K562 (cell line): ENCODE results near the gene ICAM2. TPM values are rescaled to one million over a fixed set of nuclear protein-coding genes. Genes with fewer than 3 reads are reported as not detected.

Experiments used
- polyA plus RNA-seq, 8 experiments: library from polyadenylated mRNA; depleted of rRNA in 4 of 8; stranded (reverse) in 5 of 8; unstranded in 3 of 8; fragments of >200 nt; fragmentation: Nextera tagmentation in 2 of 8; fragmentation: Illumina TruSeq in 1 of 8; extraction: Ambion mirVana in 2 of 8; extraction: Trizol in 1 of 8; gene quantifications; 2 replicates each; pipeline versions ENCODE4 v1.2.1 to v1.2.3, GENCODE V29; 2011 to 2014; ENCODE audit warnings: inconsistent platforms in 1 of 8, missing spikeins in 1 of 8
- total RNA-seq, 7 experiments: library from RNA; depleted of rRNA in 6 of 7; stranded (reverse); fragments of >200 nt in 6 of 7; fragmentation: Illumina TruSeq in 2 of 7; extraction: Trizol in 2 of 7; gene quantifications; 2 replicates each; pipeline versions ENCODE4 v1.2.1 to v1.2.3, GENCODE V29; 2011 to 2021; ENCODE audit warnings: low replicate concordance in 1 of 7

Gene ICAM2
- total and polyA plus RNA-seq, 9 of the 15 experiments (the other 6 are each of a cell fraction or from before 2014, with no cell fraction given), result 37.9 to 89.4 (median 60.6) TPM

Other genes starting within 250 kb of the ICAM2 start
Only the 7 nearest of the 15 such genes appear.
- gene CSH1, start 124.1 kb downstream of the ICAM2 start, total RNA-seq (2014; rRNA removed), result not detected in 2 replicates
- gene CSH1, start 124.1 kb downstream of the ICAM2 start, total RNA-seq (2014; rRNA removed; fragmentation: Illumina TruSeq; extraction: Trizol), result not detected in 2 replicates
- gene CSH1, start 124.1 kb downstream of the ICAM2 start, total RNA-seq (2015; rRNA removed; fragmentation: Illumina TruSeq; extraction: Trizol), result not detected in 2 replicates
- not detected in 2 replicates for gene CSH1, start 124.1 kb downstream of the ICAM2 start, total RNA-seq (2021)
- not detected in 2 replicates for gene CSH1, start 124.1 kb downstream of the ICAM2 start, polyA plus RNA-seq (2011; rRNA removed)
- gene CSH1, start 124.1 kb downstream of the ICAM2 start, polyA plus RNA-seq (2014; fragmentation: Illumina TruSeq; extraction: Trizol), result not detected in 2 replicates
- gene CSH1, start 124.1 kb downstream of the ICAM2 start, polyA plus RNA-seq (2014; fragmentation: Nextera tagmentation; extraction: Ambion mirVana), result not detected
- gene CSH1, start 124.1 kb downstream of the ICAM2 start, polyA plus RNA-seq (2014; rRNA removed), result not detected in 2 replicates
- not detected in 2 replicates for gene CSHL1, start 109.4 kb downstream of the ICAM2 start, total RNA-seq (2014; rRNA removed)
- gene CSHL1, start 109.4 kb downstream of the ICAM2 start, total RNA-seq (2014; rRNA removed; fragmentation: Illumina TruSeq; extraction: Trizol), result not detected in 2 replicates
- gene CSHL1, start 109.4 kb downstream of the ICAM2 start, total RNA-seq (2015; rRNA removed; fragmentation: Illumina TruSeq; extraction: Trizol), result not detected in 2 replicates
- not detected in 2 replicates for gene CSHL1, start 109.4 kb downstream of the ICAM2 start, total RNA-seq (2021)
- gene CSHL1, start 109.4 kb downstream of the ICAM2 start, polyA plus RNA-seq (2011; rRNA removed), result not detected in 2 replicates
- not detected in 2 replicates for gene CSHL1, start 109.4 kb downstream of the ICAM2 start, polyA plus RNA-seq (2014; fragmentation: Illumina TruSeq; extraction: Trizol)
- gene CSHL1, start 109.4 kb downstream of the ICAM2 start, polyA plus RNA-seq (2014; fragmentation: Nextera tagmentation; extraction: Ambion mirVana), result not detected
- not detected in 2 replicates for gene CSHL1, start 109.4 kb downstream of the ICAM2 start, polyA plus RNA-seq (2014; rRNA removed)
- gene GH1, start 101.8 kb downstream of the ICAM2 start, total RNA-seq (2014; rRNA removed), result not detected in 2 replicates
- not detected in 2 replicates for gene GH1, start 101.8 kb downstream of the ICAM2 start, total RNA-seq (2014; rRNA removed; fragmentation: Illumina TruSeq; extraction: Trizol)
- not detected in 2 replicates for gene GH1, start 101.8 kb downstream of the ICAM2 start, total RNA-seq (2015; rRNA removed; fragmentation: Illumina TruSeq; extraction: Trizol)
- gene GH1, start 101.8 kb downstream of the ICAM2 start, total RNA-seq (2021), result not detected in 2 replicates
- not detected in 2 replicates for gene GH1, start 101.8 kb downstream of the ICAM2 start, polyA plus RNA-seq (2011; rRNA removed)
- gene GH1, start 101.8 kb downstream of the ICAM2 start, polyA plus RNA-seq (2014; fragmentation: Illumina TruSeq; extraction: Trizol), result not detected in 2 replicates
- gene GH1, start 101.8 kb downstream of the ICAM2 start, polyA plus RNA-seq (2014; fragmentation: Nextera tagmentation; extraction: Ambion mirVana), result not detected
- not detected in 2 replicates for gene GH1, start 101.8 kb downstream of the ICAM2 start, polyA plus RNA-seq (2014; rRNA removed)
- gene CD79B, start 88.3 kb downstream of the ICAM2 start, total RNA-seq (2014; rRNA removed), result not detected in 2 replicates
- gene CD79B, start 88.3 kb downstream of the ICAM2 start, total RNA-seq (2014; rRNA removed; fragmentation: Illumina TruSeq; extraction: Trizol), result 0.44 TPM in 1 of 2 replicates, not detected in the other
- not detected in 2 replicates for gene CD79B, start 88.3 kb downstream of the ICAM2 start, total RNA-seq (2015; rRNA removed; fragmentation: Illumina TruSeq; extraction: Trizol)
- gene CD79B, start 88.3 kb downstream of the ICAM2 start, total RNA-seq (2021), result 0.38 and 0.62 TPM in 2 replicates
- gene CD79B, start 88.3 kb downstream of the ICAM2 start, polyA plus RNA-seq (2011; rRNA removed), result 0.34 and 0.50 TPM in 2 replicates
- 0.12 and 0.39 TPM in 2 replicates for gene CD79B, start 88.3 kb downstream of the ICAM2 start, polyA plus RNA-seq (2014; fragmentation: Illumina TruSeq; extraction: Trizol)
- under 1 TPM; 0.15 to 0.18 TPM for gene CD79B, start 88.3 kb downstream of the ICAM2 start, polyA plus RNA-seq (2014; fragmentation: Nextera tagmentation; extraction: Ambion mirVana)
- gene CD79B, start 88.3 kb downstream of the ICAM2 start, polyA plus RNA-seq (2014; rRNA removed), result 0.57 TPM in 1 of 2 replicates, not detected in the other
- 1.6 and 1.8 TPM in 2 replicates for gene SCN4A, start 47.7 kb downstream of the ICAM2 start, total RNA-seq (2014; rRNA removed)
- 0.73 and 1.4 TPM in 2 replicates for gene SCN4A, start 47.7 kb downstream of the ICAM2 start, total RNA-seq (2014; rRNA removed; fragmentation: Illumina TruSeq; extraction: Trizol)
- 0.08 and 0.29 TPM in 2 replicates for gene SCN4A, start 47.7 kb downstream of the ICAM2 start, total RNA-seq (2015; rRNA removed; fragmentation: Illumina TruSeq; extraction: Trizol)
- 1.1 and 1.4 TPM in 2 replicates for gene SCN4A, start 47.7 kb downstream of the ICAM2 start, total RNA-seq (2021)
- 0.50 and 0.60 TPM in 2 replicates for gene SCN4A, start 47.7 kb downstream of the ICAM2 start, polyA plus RNA-seq (2011; rRNA removed)
- 1.9 and 4.6 TPM in 2 replicates for gene SCN4A, start 47.7 kb downstream of the ICAM2 start, polyA plus RNA-seq (2014; fragmentation: Illumina TruSeq; extraction: Trizol)
- 1 to 10 TPM; 1.7 to 2.6 TPM for gene SCN4A, start 47.7 kb downstream of the ICAM2 start, polyA plus RNA-seq (2014; fragmentation: Nextera tagmentation; extraction: Ambion mirVana)
- gene SCN4A, start 47.7 kb downstream of the ICAM2 start, polyA plus RNA-seq (2014; rRNA removed), result 0.54 and 2.1 TPM in 2 replicates
- gene PRR29, start 22.3 kb downstream of the ICAM2 start, total RNA-seq (2014; rRNA removed), result not detected in 2 replicates
- gene PRR29, start 22.3 kb downstream of the ICAM2 start, total RNA-seq (2014; rRNA removed; fragmentation: Illumina TruSeq; extraction: Trizol), result not detected in 2 replicates
- not detected in 2 replicates for gene PRR29, start 22.3 kb downstream of the ICAM2 start, total RNA-seq (2015; rRNA removed; fragmentation: Illumina TruSeq; extraction: Trizol)
- gene PRR29, start 22.3 kb downstream of the ICAM2 start, total RNA-seq (2021), result 0.04 TPM in 1 of 2 replicates, not detected in the other
- gene PRR29, start 22.3 kb downstream of the ICAM2 start, polyA plus RNA-seq (2011; rRNA removed), result not detected in 2 replicates
- gene PRR29, start 22.3 kb downstream of the ICAM2 start, polyA plus RNA-seq (2014; fragmentation: Illumina TruSeq; extraction: Trizol), result 0.10 and 0.18 TPM in 2 replicates
- gene PRR29, start 22.3 kb downstream of the ICAM2 start, polyA plus RNA-seq (2014; fragmentation: Nextera tagmentation; extraction: Ambion mirVana), result under 1 TPM; 0.08 to 0.20 TPM
- gene PRR29, start 22.3 kb downstream of the ICAM2 start, polyA plus RNA-seq (2014; rRNA removed), result 0.11 and 0.58 TPM in 2 replicates
- gene ERN1, start 109.5 kb upstream of the ICAM2 start, total RNA-seq (2014; rRNA removed), result 7.9 and 10.2 TPM in 2 replicates
- 7.3 and 12.3 TPM in 2 replicates for gene ERN1, start 109.5 kb upstream of the ICAM2 start, total RNA-seq (2014; rRNA removed; fragmentation: Illumina TruSeq; extraction: Trizol)
- gene ERN1, start 109.5 kb upstream of the ICAM2 start, total RNA-seq (2015; rRNA removed; fragmentation: Illumina TruSeq; extraction: Trizol), result 5.4 TPM in 2 replicates
- 19.2 and 22.5 TPM in 2 replicates for gene ERN1, start 109.5 kb upstream of the ICAM2 start, total RNA-seq (2021)
- 9.1 and 11.3 TPM in 2 replicates for gene ERN1, start 109.5 kb upstream of the ICAM2 start, polyA plus RNA-seq (2011; rRNA removed)
- 6.6 and 8.2 TPM in 2 replicates for gene ERN1, start 109.5 kb upstream of the ICAM2 start, polyA plus RNA-seq (2014; fragmentation: Illumina TruSeq; extraction: Trizol)
- 1 to 10 TPM; 2.1 to 4.3 TPM for gene ERN1, start 109.5 kb upstream of the ICAM2 start, polyA plus RNA-seq (2014; fragmentation: Nextera tagmentation; extraction: Ambion mirVana)
- gene ERN1, start 109.5 kb upstream of the ICAM2 start, polyA plus RNA-seq (2014; rRNA removed), result 7.0 and 8.6 TPM in 2 replicates